ENCODE data around the gene FNBP1. TPM values are rescaled to one million over a fixed set of nuclear protein-coding genes. Genes with fewer than 3 reads are reported as not detected.
A peak's percentile ranks its signal among the peaks of the same experiment; 100 is the strongest.

Gene FNBP1
- total and polyA plus RNA-seq, 3 donors from 2014 or later = 37.9 to 89.2 (median 76.6) TPM

GRCh38 chr9:129889941-129890717 is 152.9 kb downstream of the FNBP1 start:
- H3K4me3 ChIP-seq = no peak overlapping the region
- intact Hi-C loops (cut with DNase I; ENCODE audit: low total_unique reads) = loop anchor here (5.0 to 10.0 kb wide), 3 partner anchors 152 to 345 kb away; partner anchors contain the start of gene FNBP1
- no peaks in the 10 kb centered on the region for H3K36me3 ChIP-seq (ENCODE audit: low read depth, missing control alignments)
- WGBS, 2 donors = 62 to 84% methylated on average over 10 to 37 of the region's 37 CpGs
- no peaks in the 10 kb centered on the region for H3K27me3 ChIP-seq
- TF ChIP-seq CTCF (IDR thresholded peaks at IDR 0.05) (no peak), POLR2A (IDR thresholded peaks at IDR 0.05) (no peak)
- H3K27ac ChIP-seq = no peak overlapping the region
- peaks cover 24% of the 10 kb centered on the region for H3K4me1 ChIP-seq
- DNase-seq = no peak
- H3K9me3 ChIP-seq = no peaks in the 10 kb centered on the region

GRCh38 chr9:129889122-129889940 is 153.7 kb downstream of the FNBP1 start:
- Histone ChIP-seq H3K27me3 (no peaks in the 10 kb centered on the region), H3K4me3 (no peak overlapping the region), H3K4me1 (peaks cover 31% of the 10 kb centered on the region), H3K27ac (no peak overlapping the region), H3K9me3 (no peaks in the 10 kb centered on the region), H3K36me3 (ENCODE audit: low read depth, missing control alignments) (no peaks in the 10 kb centered on the region)
- WGBS, 2 donors = 93% methylated on average over 31 of the region's 31 CpGs
- intact Hi-C loops (cut with DNase I; ENCODE audit: low total_unique reads) = loop anchor here (5.0 to 10.0 kb wide), 3 partner anchors 153 to 345 kb away; partner anchors contain the start of gene FNBP1
- DNase-seq = no peak
- TF ChIP-seq POLR2A (IDR thresholded peaks at IDR 0.05) (no peak), CTCF (IDR thresholded peaks at IDR 0.05) (no peak)

GRCh38 chr9:129888293-129889121 is 154.5 kb downstream of the FNBP1 start:
- TF ChIP-seq CTCF (IDR thresholded peaks at IDR 0.05) = no peak
- no peak for TF ChIP-seq POLR2A (IDR thresholded peaks at IDR 0.05)
- WGBS, 2 donors = 84 to 85% methylated on average over 15 to 29 of the region's 29 CpGs
- no peak for DNase-seq
- Histone ChIP-seq H3K27me3 (no peaks in the 10 kb centered on the region), H3K4me1 (peaks cover 37% of the 10 kb centered on the region), H3K27ac (no peak overlapping the region), H3K9me3 (no peaks in the 10 kb centered on the region), H3K36me3 (ENCODE audit: low read depth, missing control alignments) (no peaks in the 10 kb centered on the region), H3K4me3 (no peak overlapping the region)
- intact Hi-C loops (cut with DNase I; ENCODE audit: low total_unique reads) = loop anchor here (5.0 to 10.0 kb wide), 3 partner anchors 154 to 346 kb away; partner anchors contain the start of gene FNBP1

GRCh38 chr9:129887334-129888292 is 155.4 kb downstream of the FNBP1 start:
- WGBS, 2 donors = 72 to 76% methylated on average over 27 of the region's 27 CpGs
- Histone ChIP-seq H3K27ac (no peak overlapping the region), H3K4me1 (peaks cover 37% of the 10 kb centered on the region), H3K36me3 (ENCODE audit: low read depth, missing control alignments) (no peaks in the 10 kb centered on the region), H3K27me3 (no peaks in the 10 kb centered on the region), H3K9me3 (no peaks in the 10 kb centered on the region), H3K4me3 (no peak overlapping the region)
- intact Hi-C loops (cut with DNase I; ENCODE audit: low total_unique reads) = loop anchor here (5.0 to 10.0 kb wide), 3 partner anchors 155 to 347 kb away; partner anchors contain the start of gene FNBP1
- TF ChIP-seq CTCF (IDR thresholded peaks at IDR 0.05) (no peak), POLR2A (IDR thresholded peaks at IDR 0.05) (no peak)
- DNase-seq = peak; percentile 45
